CD4-positive, alpha-beta T cell treated with Interleukin-4 for 1 hour (primary cell): ENCODE measurements around the gene MAN2C1.
A peak's percentile ranks its signal among the peaks of the same experiment; 100 is the strongest.
"Not testable (repeated sequence)": the region's sequence is repeated elsewhere in the genome, so short reads cannot be mapped to it uniquely, and the experiment has no call there.

Source experiments
- DNase-seq, 2 donors: peaks; one replicate each; pipeline ENCODE4 v3.0.0-alpha.2; 2020 to 2022

Gene MAN2C1

GRCh38 chr15:75342221-75342620, 26.2 kb downstream of the MAN2C1 start:
- DNase-seq = no peak

GRCh38 chr15:75339531-75340240, 28.7 kb downstream of the MAN2C1 start:
- no peak for DNase-seq

GRCh38 chr15:75338661-75339240, 29.7 kb downstream of the MAN2C1 start:
- DNase-seq = no peak

DNA sequence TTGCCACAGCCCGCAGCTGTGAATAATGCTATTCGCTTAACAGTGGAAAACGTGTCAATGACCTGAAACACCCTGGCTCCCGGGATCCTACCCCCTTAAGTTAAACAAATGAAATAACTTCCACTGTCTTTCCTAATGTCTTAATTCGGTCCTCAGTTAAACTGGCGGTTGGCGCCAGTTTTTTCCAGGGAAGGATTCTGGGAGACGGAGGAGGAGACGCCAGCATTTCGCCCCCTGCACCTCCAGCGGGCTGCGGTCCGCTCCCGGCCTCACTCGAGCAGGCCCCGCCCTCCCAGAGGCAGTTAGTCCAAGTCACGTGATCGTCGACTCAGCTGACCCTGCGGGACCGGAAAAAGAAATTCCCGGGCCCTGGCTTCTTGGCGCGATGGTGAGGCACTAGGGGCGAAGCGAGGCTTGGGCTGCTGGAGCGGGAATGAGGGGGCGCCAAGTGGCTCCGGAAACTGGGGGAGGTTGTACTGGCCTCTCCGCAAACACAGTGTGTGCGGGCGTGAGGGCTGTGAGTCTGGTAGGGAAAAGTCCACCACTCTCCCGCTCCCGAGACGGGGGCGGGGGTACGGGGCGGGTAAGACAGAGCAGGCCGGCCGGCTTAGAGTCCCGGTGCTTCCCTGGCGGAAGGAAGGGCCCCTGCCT, 32.6 kb downstream of the MAN2C1 start, which contains the start of gene COMMD4:
Gene COMMD4 (plus strand): TSS at position 359 of the 651 bp plus-strand sequence. CDS start 27 bp downstream, at position 386.
- peak; percentile 70 to 77 for DNase-seq

GRCh38 chr15:75335313-75335704, 33.1 kb downstream of the MAN2C1 start:
- DNase-seq = no peak

GRCh38 chr15:75333654-75334419, 34.6 kb downstream of the MAN2C1 start:
- DNase-seq = not testable (repeated sequence)

GRCh38 chr15:75332093-75332492, 36.3 kb downstream of the MAN2C1 start:
- not testable (repeated sequence) for DNase-seq

GRCh38 chr15:75329571-75329970, 38.8 kb downstream of the MAN2C1 start:
- DNase-seq = no peak

- DNase-seq = no peak
Observed at GRCh38 chr15:75328493-75329314, 39.7 kb downstream of the MAN2C1 start.

- no peak for DNase-seq
Observed at GRCh38 chr15:75327491-75327890, 40.9 kb downstream of the MAN2C1 start.

DNA sequence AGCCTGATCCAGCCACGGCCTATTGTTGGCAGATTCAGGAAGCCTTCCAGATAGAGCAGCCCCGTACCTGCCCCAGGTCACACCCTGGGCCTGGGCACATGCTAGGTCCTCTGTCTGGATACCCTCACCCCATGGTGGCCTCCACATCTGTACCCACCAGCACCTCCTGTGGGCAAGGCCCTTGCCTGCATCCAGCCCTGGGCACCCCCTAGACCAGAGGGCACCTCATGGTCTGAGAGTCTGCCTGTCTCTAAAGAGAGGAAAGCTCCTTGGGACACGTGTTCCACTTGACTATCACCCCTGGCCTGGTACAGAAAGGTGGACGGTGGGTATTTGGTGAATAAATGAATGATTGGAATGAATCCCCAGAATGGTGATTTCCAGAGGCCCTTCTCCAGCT, 41.4 kb downstream of the MAN2C1 start:
- no peak for DNase-seq

GRCh38 chr15:75325922-75326321, 42.5 kb downstream of the MAN2C1 start:
- no peak for DNase-seq

DNA sequence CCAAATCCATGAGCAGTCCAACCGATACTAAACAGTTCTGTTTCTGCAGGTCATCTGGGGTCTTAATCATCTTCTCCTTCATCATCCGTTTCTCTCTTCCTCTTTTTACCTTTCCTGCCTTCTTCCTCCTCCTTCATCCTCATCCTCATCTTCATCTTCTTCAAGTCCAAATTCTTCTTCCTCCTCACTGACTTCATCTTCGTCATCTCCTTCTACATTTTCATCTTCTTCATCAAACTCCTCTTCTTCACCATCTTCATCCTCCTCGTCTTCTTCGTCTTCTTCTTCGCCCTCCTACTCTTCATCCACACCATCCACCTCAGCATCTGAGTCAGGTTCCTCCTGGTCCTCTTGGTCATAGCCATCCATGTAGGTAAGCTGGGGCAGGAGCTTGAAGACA, 46.7 kb downstream of the MAN2C1 start:
- DNase-seq = no peak

DNA sequence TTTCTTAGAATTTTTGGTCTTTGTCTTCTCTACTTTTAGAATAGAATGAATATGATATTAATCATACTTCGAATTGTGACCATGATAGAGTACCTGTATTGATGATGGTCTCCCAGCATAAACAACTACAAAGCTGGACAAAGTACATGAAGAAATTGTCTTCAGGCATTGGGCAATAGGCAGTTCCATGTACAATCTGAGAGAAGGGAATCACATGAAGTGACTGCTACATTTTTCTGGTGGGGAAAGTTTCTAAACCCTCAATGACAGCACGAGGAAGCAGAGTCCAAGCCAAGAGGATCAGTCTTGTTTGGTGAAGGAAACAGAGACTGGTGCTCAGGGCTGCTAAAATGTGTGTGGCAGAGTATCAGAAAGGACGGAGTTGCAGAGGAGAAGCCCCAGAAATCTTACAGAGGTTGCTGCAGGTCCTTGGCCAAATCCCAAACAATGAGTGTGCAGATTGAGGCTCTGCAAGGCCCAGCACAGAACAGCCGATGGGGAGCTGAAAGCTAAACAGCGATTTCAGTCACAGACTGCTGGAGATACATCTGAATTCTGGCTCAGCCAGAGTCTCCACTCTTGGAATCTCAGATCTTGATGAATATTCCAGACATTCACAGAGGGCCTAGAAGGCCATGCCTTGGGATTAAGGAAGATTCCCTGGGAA, 49.0 kb downstream of the MAN2C1 start:
- not testable (repeated sequence) for DNase-seq

GRCh38 chr15:75314552-75315290, 53.7 kb downstream of the MAN2C1 start:
- no peak for DNase-seq

- DNase-seq = no peak
Observed at GRCh38 chr15:75313116-75313845, 55.1 kb downstream of the MAN2C1 start.

GRCh38 chr15:75312548-75312947, 55.9 kb downstream of the MAN2C1 start:
- not testable (repeated sequence) for DNase-seq

- no peak for DNase-seq
Observed at GRCh38 chr15:75309711-75310110, 58.7 kb downstream of the MAN2C1 start.

GRCh38 chr15:75307778-75308390, 60.5 kb downstream of the MAN2C1 start:
- DNase-seq = no peak

- DNase-seq = no peak
Observed at GRCh38 chr15:75306188-75306587, 62.2 kb downstream of the MAN2C1 start.
